Esophagus squamous epithelium (tissue), 5 donors: ENCODE results near the gene PSMC6. TPM values are rescaled to one million over a fixed set of nuclear protein-coding genes. Genes with fewer than 3 reads are reported as not detected.

ENCODE experiments used
- DNase-seq: peaks from one replicate; lab custom pipeline; 2025; lab: John Stamatoyannopoulos, UW
- H3K27ac ChIP-seq, 4 donors: fragments of 200-600 bp; sonication (generic); one replicate each; pipeline ENCODE4 v1.5.1; 2016 to 2019; ENCODE audit warnings: mild to moderate bottlenecking in 1 of 4
- H3K27me3 ChIP-seq, 4 donors: fragments of 200-600 bp; sonication (generic); 1 replicate in 3 of 4; 2 replicates in 1 of 4; pipeline versions ENCODE4 v1.5.1 to v1.6.0; 2017 to 2021; ENCODE audit warnings: antibody characterized with exemption in 1 of 4
- H3K36me3 ChIP-seq, 3 donors: fragments of 200-600 bp; sonication (generic); one replicate each; pipeline ENCODE4 v1.5.1; 2016 to 2019
- H3K4me1 ChIP-seq, 3 donors: fragments of 200-600 bp; sonication (generic); one replicate each; pipeline ENCODE4 v1.5.1; 2017 to 2019
- H3K4me3 ChIP-seq, 4 donors: fragments of 200-600 bp; sonication (generic); 1 replicate in 3 of 4; 2 replicates in 1 of 4; pipeline ENCODE4 v1.5.1; 2016 to 2019; ENCODE audit warnings: mild to moderate bottlenecking in 2 of 4, moderate library complexity in 1 of 4
- H3K9me3 ChIP-seq, 3 donors: fragments of 200-600 bp; sonication (generic); one replicate each; pipeline ENCODE4 v1.5.1; 2016 to 2019
- CTCF ChIP-seq, 6 experiments: fragments of 450-650 bp in 4 of 6; fragments of 200-600 bp in 2 of 6; sonication (generic) in 2 of 6; IDR thresholded peaks; one replicate each; pipeline ENCODE4 v1.5.1; 2016 to 2019; ENCODE audit warnings: antibody characterized with exemption in 6 of 6, mild to moderate bottlenecking in 4 of 6, moderate library complexity in 4 of 6
- POLR2A ChIP-seq, 4 donors: fragments of 450-650 bp; IDR thresholded peaks; one replicate each; pipeline ENCODE4 v1.6.1; 2017; ENCODE audit warnings: antibody characterized with exemption in 4 of 4, mild to moderate bottlenecking in 4 of 4, moderate library complexity in 3 of 4
- WGBS, 2 donors: methylation state at CpG; one replicate each; pipeline ENCODE4 v1.1.5; 2018; 5-methylcytosine and 5-hydroxymethylcytosine counted together
- intact Hi-C: fragments of 100-400 bp; cut with DNase I; formaldehyde crosslinking; loops from one replicate; pipeline ENCODE4 v1.15.0; 2022
- total RNA-seq, 4 donors: library from RNA; depleted of rRNA; stranded (reverse); fragments of >200 nt; gene quantifications; one replicate each; pipeline ENCODE4 v1.1.0, GENCODE V29; 2016
- donor health status: DM: yes; HTN: yes; CAD: no.

PSMC6 gene
- total RNA-seq, 4 donors from 2014 or later: 75.5 to 147 (median 82.9) TPM

GRCh38 chr14:52678591-52678990 is 28.4 kb upstream of the PSMC6 start:
- Histone ChIP-seq H3K4me3 (no peak overlapping the region), H3K27ac (no peak overlapping the region), H3K27me3 (no peaks in the 10 kb centered on the region), H3K9me3 (no peaks in the 10 kb centered on the region), H3K36me3 (peaks cover 0 to 89% (median 10%) of the 10 kb centered on the region in 3 donors), H3K4me1 (no peaks in the 10 kb centered on the region)
- intact Hi-C loops: no loop called here
- 88 to 96% methylated on average over 2 of the region's 2 CpGs for WGBS, 2 donors
- TF ChIP-seq CTCF (IDR thresholded peaks at IDR 0.05) (peak in 1 of 6 experiments; percentile 47), POLR2A (IDR thresholded peaks at IDR 0.05) (no peak)
- DNase-seq: no peak

DNA sequence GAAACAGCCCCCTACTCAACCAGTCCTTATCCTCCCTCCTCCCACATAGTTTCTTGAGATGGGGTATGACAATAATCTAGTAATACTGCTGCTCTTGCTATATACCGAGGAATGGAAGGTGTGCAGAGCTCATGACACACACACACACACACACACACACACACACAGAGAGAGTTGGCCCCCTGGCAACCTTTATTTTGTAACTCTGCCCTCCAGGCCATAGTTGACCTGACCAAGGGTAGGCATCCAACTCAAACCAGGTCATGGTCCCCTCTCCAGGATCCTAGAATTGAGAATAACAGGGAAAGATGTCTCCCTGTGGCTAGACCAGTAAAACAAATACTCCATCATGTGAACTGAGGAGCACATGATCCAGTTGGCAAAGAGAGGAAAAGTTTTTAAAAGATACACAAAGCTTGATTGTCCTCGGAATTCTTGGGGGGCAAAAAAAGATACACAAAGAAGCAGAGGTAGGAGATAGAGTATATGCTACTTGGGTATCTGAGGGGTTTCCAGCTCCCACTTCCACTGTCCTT is 22.9 kb upstream of the PSMC6 start:
- H3K27ac ChIP-seq: no peak overlapping the region
- TF ChIP-seq CTCF (IDR thresholded peaks at IDR 0.05): no peak
- TF ChIP-seq POLR2A (IDR thresholded peaks at IDR 0.05): no peak
- intact Hi-C loops: no loop called here
- no peaks in the 10 kb centered on the region for H3K9me3 ChIP-seq
- WGBS, 2 donors: 68 to 79% methylated on average over 2 of the region's 2 CpGs
- no peaks in the 10 kb centered on the region for H3K27me3 ChIP-seq
- DNase-seq: no peak
- H3K36me3 ChIP-seq: peaks cover 0 to 35% (median 10%) of the 10 kb centered on the region in 3 donors
- H3K4me1 ChIP-seq: peaks cover 3 to 30% (median 4%) of the 10 kb centered on the region in 3 donors
- no peak overlapping the region for H3K4me3 ChIP-seq

DNA sequence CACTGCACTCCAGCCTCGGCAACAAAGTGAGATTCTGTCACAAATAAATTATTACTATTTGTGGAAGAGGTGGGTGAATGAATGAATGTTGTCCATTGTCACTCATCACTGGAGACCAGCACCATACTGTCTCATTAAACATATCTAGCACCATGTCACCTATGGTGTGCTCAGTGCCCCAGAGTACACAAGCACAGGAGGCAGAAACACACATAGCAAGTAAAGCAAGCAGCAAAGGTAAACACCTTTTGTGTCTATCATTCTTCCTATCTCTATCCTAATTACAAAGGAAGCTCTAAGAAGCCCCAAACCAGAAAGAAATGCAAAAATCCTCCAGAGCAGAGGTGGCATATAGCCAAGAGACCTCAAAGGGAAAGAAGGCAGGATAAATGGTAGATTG is 20.8 kb upstream of the PSMC6 start:
- intact Hi-C loops: no loop called here
- H3K9me3 ChIP-seq: no peaks in the 10 kb centered on the region
- 60 to 67% methylated on average over 1 of the region's 1 CpG for WGBS, 2 donors
- DNase-seq: no peak
- no peaks in the 10 kb centered on the region for H3K27me3 ChIP-seq
- TF ChIP-seq CTCF (IDR thresholded peaks at IDR 0.05) (no peak), POLR2A (IDR thresholded peaks at IDR 0.05) (no peak)
- no peak overlapping the region for H3K27ac ChIP-seq
- H3K4me3 ChIP-seq: no peak overlapping the region
- H3K36me3 ChIP-seq: peaks cover 0 to 18% (median 8%) of the 10 kb centered on the region in 3 donors
- peaks cover 3 to 47% (median 7%) of the 10 kb centered on the region in 3 donors for H3K4me1 ChIP-seq

DNA sequence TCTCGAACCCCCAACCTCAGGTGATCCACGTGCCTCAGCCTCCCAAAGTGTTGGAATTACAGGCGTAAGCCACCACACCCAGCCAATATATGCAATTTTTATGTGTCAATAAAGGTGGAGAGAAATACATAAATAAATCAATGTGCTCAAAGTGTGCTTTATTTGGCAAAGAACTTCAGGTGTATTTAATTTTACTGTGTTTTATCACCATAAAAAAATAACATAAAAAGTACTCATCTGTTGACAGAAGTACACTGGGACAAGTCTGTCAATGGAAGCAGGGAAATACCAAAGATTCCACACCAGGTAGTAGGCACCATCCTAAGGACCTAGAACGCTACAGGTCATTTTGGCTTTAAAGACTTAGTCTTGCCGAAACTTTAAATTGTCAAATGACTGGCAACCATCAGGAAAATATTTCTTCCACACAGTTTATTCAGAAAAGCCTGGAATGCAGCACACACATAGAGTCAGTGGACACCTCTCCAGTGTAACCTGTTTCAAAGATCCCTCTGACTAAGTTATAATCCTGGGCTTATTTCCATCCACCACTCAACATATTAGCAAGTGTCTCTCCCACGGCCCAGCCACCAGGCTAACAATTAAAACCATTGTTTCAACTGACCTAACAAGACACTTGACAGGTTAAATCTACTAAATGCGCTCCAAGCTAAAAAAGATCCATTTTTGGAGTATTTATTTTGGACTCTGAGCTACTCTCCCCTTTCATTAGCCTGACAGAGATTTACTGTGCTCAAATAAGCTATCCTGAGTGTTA is 15.8 kb upstream of the PSMC6 start:
- no peaks in the 10 kb centered on the region for H3K27me3 ChIP-seq
- H3K4me3 ChIP-seq: peak overlapping the region in 3 of 4 donors; percentile 3 to 21 (median 13)
- H3K27ac ChIP-seq: peak overlapping the region; percentile 9 to 49 (median 40)
- no peaks in the 10 kb centered on the region for H3K36me3 ChIP-seq
- DNase-seq: no peak
- H3K4me1 ChIP-seq: peaks cover 3 to 74% (median 29%) of the 10 kb centered on the region in 3 donors
- WGBS, 2 donors: 82 to 88% methylated on average over 7 of the region's 7 CpGs
- intact Hi-C loops: loop anchor here (10.0 kb wide), 1 partner anchor 136 kb away; the partner anchor contains the start of genes GPR137C and TXNDC16
- TF ChIP-seq POLR2A (IDR thresholded peaks at IDR 0.05) (no peak), CTCF (IDR thresholded peaks at IDR 0.05) (no peak)
- no peaks in the 10 kb centered on the region for H3K9me3 ChIP-seq
